ENCODE results near the gene ACTRT2. TPM values are rescaled to one million over a fixed set of nuclear protein-coding genes. Genes with fewer than 3 reads are reported as not detected.

ACTRT2 gene
- total and polyA plus RNA-seq, 2 of the 8 experiments (the other 6 are each of a cell fraction or from before 2014, with no cell fraction given), result not detected

DNA sequence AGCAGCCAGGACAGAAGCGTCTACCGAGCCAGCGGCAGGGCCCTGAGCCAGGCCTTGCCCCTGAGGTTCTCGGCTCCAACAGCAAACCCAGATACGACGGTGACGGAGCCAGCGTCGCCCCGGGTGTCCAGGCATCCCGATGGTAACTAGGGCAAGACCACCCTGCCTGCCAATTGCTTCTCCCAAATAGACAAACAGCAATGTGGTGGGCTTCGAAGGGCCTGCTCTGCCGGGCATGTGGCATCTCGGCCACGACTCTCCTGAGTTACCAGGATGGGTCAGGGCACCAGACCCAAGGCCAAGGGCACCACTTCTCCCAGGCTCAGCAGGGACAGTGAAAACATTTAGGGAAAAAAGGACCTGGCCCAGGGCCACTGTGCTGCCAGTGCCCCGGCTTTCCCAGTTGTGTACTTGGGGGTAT is 3.2 kb upstream of the ACTRT2 start:
- Histone ChIP-seq H3K9me3 (ENCODE audit: insufficient read depth in 2 of 2, low read depth in 1 of 2, low read length in 1 of 2) (peaks cover 57 to 96% of the 10 kb centered on the region in 2 experiments), H3K23me2 (ENCODE audit: low read depth, low read length) (no peaks in the 10 kb centered on the region), H3K56ac (replicated peaks; ENCODE audit: insufficient read length, low read depth, low read length) (no peak overlapping the region), H3K23ac (ENCODE audit: insufficient read length) (no peak overlapping the region), H4K91ac (replicated peaks; ENCODE audit: insufficient read length, low read length) (no peak overlapping the region), H3K4ac (replicated peaks; ENCODE audit: insufficient read length, low read depth, low read length) (no peak overlapping the region), H2BK12ac (ENCODE audit: low read depth, low read length) (no peak overlapping the region), H3K36me3 (ENCODE audit: control insufficient read depth in 2 of 4, insufficient read depth in 4 of 4, low read length in 3 of 4) (no peaks in the 10 kb centered on the region), H2BK5ac (ENCODE audit: low read depth, low read length) (no peak overlapping the region), H3K14ac (ENCODE audit: insufficient read length) (no peak overlapping the region), H4K20me1 (replicated peaks in 1 of 2; ENCODE audit: control insufficient read depth in 1 of 2, insufficient read depth in 2 of 2, low read length in 2 of 2) (no peaks in the 10 kb centered on the region), H3K79me1 (ENCODE audit: low read depth, low read length) (no peaks in the 10 kb centered on the region), H2AK5ac (ENCODE audit: low read depth, low read length) (no peak overlapping the region), H4K5ac (ENCODE audit: insufficient read length, low read depth, low read length) (no peak overlapping the region), H2BK120ac (replicated peaks; ENCODE audit: low read depth, low read length) (no peak overlapping the region), H3K4me2 (ENCODE audit: insufficient read depth in 1 of 2, low read depth in 2 of 2, low read length in 2 of 2) (no peak overlapping the region), H2BK20ac (ENCODE audit: low read length) (no peak overlapping the region), H3K18ac (ENCODE audit: extremely low read depth, low read length) (no peak overlapping the region), H3K27me3 (replicated peaks in 1 of 4; ENCODE audit: control insufficient read depth in 3 of 4, extremely low read depth in 1 of 4, insufficient read depth in 3 of 4, low read length in 3 of 4) (no peaks in the 10 kb centered on the region; a peak in 3 of 7 replicates), H3K4me3 (ENCODE audit: extremely low read depth in 1 of 4, insufficient read depth in 2 of 4, low read depth in 3 of 4, low read length in 4 of 4) (no peak overlapping the region), H2BK15ac (ENCODE audit: low read length) (no peak overlapping the region), H3K4me1 (replicated peaks in 1 of 4; ENCODE audit: control insufficient read depth in 3 of 4, insufficient read depth in 4 of 4, low read length in 3 of 4) (peaks cover 0 to 15% (median 0%) of the 10 kb centered on the region in 4 experiments; a peak in 1 of 7 replicates), H3K9ac (replicated peaks in 1 of 4; ENCODE audit: extremely low read depth in 1 of 4, low read depth in 3 of 4, low read length in 3 of 4) (no peak overlapping the region), H3K79me2 (ENCODE audit: control insufficient read depth in 1 of 2, insufficient read depth in 2 of 2, low read length in 2 of 2) (no peaks in the 10 kb centered on the region), H3K27ac (ENCODE audit: low read depth, low read length) (no peak overlapping the region), H4K8ac (ENCODE audit: extremely low read depth, insufficient read depth, low read length) (no peak overlapping the region), H2AFZ (ENCODE audit: low read length) (no peak overlapping the region)
- 95% methylated on average over 16 of the region's 16 CpGs; no CpG with 5 or more reads in 1 of the 2 experiments for WGBS, 2 experiments (ENCODE audit: extremely low coverage in 1 of 2, insufficient coverage in 1 of 2, insufficient read length in 1 of 2, insufficient replicate concordance in 2 of 2, low coverage in 1 of 2, low lambda C conversion rate in 2 of 2, missing lambda C conversion rate in 1 of 2)
- POLR2A ChIA-PET (ENCODE audit: partially characterized antibody), result no interaction called here
- CTCF ChIA-PET (ENCODE audit: partially characterized antibody), result no interaction called here
- no peak for DNase-seq (ENCODE audit: low read depth in 1 of 2, low spot score in 2 of 2)
- no peak for FAIRE-seq
- no peak for TF ChIP-seq CHD2 (IDR thresholded peaks at IDR 0.05; ENCODE audit: low read length)
- TF ChIP-seq FOSL1 (IDR thresholded peaks at IDR 0.05; ENCODE audit: insufficient read depth, low read depth, low read length), result no peak
- no peak for TF ChIP-seq SIX5 (IDR thresholded peaks at IDR 0.05; ENCODE audit: low read depth, low read length)
- no peak for TF ChIP-seq NANOG (IDR thresholded peaks at IDR 0.05; ENCODE audit: insufficient read depth, low read depth, low read length, poor library complexity, severe bottlenecking)
- no peak for TF ChIP-seq TAF1 (IDR thresholded peaks at IDR 0.05; ENCODE audit: low read depth, low read length)

Measured in H1 (cell line).